GM12873 (cell line): Measurements from ENCODE around the gene TMEM126B.

Experiments
- TF ChIP-seq, protein P1 (sequence below): IDR thresholded peaks from 2 replicates; pipeline ENCODE4 v1.5.1; 2012; ENCODE audit warnings: low read depth, mild to moderate bottlenecking, moderate library complexity, low read length, control low read depth; ENCODE audit not compliant: insufficient read depth; ENCODE audit errors: missing control alignments

The TMEM126B gene

DNA sequence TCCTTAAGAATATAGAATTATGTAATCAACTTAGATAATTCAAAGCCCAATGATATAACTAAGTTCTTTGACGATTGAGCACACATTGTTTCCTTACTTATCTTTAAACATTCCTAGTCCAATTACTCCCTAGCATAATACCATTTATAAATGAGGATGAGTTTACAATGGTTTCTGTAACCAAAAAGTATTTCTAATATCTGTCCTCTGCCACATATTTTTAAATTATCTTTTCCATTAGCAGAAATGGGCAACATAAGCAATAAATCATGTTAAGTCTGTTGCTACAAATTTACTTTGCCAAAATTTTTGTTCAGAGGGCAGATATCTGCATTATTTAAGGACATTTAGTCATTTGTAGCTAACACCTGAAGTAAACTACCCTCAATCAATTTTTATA, 29.8 kb downstream of the TMEM126B start:
- TF ChIP-seq, protein P1, sequence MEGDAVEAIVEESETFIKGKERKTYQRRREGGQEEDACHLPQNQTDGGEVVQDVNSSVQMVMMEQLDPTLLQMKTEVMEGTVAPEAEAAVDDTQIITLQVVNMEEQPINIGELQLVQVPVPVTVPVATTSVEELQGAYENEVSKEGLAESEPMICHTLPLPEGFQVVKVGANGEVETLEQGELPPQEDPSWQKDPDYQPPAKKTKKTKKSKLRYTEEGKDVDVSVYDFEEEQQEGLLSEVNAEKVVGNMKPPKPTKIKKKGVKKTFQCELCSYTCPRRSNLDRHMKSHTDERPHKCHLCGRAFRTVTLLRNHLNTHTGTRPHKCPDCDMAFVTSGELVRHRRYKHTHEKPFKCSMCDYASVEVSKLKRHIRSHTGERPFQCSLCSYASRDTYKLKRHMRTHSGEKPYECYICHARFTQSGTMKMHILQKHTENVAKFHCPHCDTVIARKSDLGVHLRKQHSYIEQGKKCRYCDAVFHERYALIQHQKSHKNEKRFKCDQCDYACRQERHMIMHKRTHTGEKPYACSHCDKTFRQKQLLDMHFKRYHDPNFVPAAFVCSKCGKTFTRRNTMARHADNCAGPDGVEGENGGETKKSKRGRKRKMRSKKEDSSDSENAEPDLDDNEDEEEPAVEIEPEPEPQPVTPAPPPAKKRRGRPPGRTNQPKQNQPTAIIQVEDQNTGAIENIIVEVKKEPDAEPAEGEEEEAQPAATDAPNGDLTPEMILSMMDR = no peak

DNA sequence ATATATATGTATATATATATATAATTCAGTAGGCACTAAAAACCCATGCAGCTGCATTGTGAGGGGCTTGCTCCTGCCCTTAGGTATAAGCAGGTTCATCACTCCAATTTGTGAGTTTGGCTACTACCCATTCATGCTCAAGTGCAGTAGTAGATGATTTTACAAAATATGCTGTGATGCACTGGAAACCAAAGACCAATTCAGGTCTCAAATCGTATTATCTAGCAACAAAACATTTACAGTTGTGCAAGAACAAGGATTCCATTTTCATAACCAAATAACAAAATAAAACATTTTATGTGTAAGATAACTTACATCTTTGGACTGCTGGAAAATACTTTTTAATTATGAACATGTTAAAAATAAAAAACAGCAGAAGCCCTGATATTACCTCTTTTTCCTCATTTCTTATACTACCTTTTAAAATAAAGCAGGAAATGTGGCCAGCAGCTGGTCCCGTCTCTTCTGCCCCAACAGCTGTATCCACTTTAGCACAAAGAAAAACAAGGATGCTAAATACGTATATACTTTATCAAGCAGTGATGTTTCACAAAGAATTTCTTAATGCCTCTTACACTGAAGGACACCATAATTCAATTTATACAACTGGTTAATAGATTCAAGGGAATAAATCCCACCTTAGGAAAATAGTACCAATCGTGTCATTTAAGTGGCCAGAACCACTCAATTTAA, 33.7 kb downstream of the TMEM126B start:
- TF ChIP-seq, protein P1 = no peak

DNA sequence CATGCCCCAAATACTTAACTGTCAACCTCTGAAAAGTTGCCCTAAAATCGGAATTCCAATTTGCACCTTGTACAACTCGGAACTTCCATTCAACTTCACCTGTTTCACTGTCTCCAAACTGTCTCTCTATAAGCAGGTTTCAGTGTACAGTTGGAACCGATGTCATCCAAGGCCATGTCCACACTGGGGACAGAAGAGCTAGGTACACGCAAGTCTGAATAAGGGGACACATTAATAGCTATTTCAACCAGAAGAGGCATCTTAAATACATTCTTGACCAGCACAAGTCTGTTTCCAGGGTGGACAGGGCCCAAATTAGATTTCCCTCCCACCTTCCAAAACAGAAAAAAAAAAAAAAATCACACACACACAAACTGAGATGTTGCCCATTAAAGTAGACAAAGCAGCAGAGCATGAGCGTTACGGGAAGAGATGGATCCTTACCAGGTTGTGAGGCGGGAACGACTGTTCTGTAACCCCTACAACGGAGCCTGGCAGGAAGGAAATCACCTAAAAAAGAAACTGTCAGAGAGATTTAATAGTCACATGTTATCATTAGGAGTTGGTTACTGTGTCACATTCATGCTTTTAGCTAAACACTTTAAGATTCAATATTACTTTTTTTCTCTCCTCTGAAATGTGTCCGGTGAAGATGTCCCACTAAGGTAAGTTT, 34.8 kb downstream of the TMEM126B start:
- TF ChIP-seq, protein P1 = no peak

DNA sequence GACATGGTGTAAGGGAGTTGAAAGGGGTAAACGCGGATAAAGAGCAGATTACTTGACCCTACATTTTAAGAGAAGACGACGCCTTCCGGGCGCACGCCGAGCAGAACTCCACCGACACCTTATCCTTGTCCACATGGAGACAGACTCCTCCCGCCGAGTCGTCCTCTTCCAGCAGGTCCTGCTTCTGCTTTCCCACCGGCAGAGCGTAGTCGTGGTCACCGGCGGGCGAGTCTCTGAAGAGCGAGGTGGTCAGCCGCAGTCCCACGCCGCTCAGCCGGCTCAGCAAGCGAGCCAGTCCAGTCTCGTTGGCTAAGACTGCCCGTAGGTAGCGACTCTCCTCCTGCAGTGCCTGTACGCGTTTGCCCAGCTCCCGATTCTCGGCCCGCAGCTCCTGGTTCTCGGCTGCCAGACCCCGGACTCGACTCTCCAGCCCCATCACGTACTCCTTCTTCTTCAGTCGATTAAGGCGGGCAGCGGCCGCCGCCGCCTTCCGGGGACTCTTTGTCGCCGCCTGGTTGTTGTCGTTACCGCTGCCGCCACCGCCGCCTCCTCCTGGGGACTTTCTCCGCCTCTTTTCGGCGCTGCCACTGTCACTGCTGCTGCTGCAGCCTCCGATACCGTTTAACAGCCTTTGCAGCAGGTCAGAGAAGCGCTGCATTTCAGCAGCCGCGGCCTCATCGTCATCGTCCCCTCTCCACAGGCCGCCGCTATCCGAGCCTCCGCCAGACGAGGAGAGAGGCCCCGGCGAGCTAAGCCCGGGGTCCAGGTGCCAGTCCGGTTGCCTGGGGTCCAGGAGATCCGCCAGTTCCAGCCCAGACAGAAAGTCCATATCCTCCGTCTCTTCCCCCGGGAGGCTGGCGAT, 35.6 kb downstream of the TMEM126B start:
- TF ChIP-seq, protein P1 = peak; percentile 66

DNA sequence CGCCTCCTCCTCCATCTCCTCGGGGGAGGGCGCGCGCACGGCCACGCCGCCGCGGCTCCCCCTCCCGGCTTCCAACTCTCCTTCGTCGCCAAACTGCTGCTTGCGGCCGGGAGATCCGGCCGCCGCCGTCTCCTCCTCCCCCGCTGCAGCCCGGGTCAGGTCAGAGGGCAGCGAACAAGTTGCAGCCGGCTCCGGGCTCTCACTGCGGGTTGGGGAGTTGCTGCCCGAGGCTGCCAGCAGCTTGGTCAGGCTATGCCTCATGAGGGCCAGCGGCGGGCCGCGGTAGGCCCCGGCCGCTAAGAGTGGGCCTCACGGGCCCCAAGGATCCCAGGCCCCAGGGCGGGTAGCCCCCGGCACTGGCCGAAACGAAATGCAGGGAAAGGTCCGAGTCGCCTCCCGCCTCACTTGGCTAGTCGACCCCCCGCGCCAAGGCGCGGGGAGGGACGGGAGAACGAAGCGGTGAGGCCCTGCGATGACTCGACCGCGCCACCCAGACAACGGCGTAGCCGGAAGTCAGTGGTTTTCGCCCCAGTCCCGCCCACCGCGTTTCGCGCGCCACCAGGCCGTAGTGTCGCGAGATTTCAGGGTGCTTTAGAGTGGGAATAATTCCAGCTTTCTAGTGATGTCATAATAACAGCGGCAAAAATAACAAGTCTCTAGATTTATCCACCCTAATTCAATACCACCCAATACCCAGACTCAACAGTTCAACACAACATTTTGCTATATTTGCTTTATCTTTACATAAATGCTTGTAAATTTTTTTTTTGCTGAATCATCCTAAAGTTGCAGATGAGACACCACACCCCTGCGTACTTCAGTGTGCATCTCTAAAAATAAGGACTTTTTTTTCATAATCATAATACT, 36.5 kb downstream of the TMEM126B start, which contains the start of gene CREBZF:
TSS of gene CREBZF (minus strand) at position 515 of the 867 bp plus-strand sequence. CDS start at position 261, 254 bp downstream.
- TF ChIP-seq, protein P1 = no peak

DNA sequence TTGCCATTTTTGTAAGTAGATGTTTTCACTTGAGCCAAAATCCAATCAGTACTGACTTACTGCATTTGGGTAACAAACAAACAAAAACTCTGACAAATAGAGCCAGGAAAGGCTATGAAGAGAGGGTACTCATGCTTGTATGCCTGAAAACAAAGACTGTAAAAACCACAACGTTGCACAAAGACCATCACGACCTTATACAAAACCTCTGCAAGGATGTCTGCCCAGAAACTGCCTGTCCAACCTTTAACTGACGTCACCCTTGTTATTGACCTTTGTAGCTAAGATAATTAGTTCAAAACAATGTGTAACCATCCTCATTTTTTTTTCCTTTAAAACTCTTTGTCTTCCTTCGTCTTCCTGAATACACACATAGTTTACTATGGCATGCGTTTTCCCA, 37.3 kb downstream of the TMEM126B start:
- TF ChIP-seq, protein P1 = no peak
